ENCODE measurements around the gene CCL19.
"Not testable (repeated sequence)": the region's sequence is repeated elsewhere in the genome, so short reads cannot be mapped to it uniquely, and the experiment has no call there.

Gene CCL19

GRCh38 chr9:34690983-34691935 is at the start of gene CCL19:
CCL19 (minus strand) TSS chr9:34691276; CDS start chr9:34691139, 137 bp downstream.
- DNase-seq (ENCODE audit: low spot score) = no peak

DNA sequence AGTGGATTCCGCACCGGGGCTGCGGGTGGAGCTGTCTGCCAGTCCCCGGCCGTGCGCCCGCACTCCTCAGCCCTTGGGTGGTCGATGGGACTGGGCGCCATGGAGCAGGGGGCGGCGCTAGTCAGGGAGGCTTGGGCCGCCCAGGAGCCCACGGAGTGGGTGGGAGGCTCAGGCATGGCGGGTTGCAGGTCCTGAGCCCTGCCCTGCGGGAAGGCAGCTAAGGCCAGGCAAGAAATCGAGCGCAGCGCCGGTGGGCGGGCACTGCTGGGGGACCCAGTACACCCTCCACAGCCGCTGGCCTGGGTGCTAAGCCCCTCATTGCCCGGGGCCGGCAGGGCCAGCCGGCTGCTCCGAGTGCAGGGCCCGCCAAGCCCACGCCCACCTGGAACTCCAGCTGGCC is 49.1 kb upstream of the CCL19 start:
- DNase-seq (ENCODE audit: low spot score) = not testable (repeated sequence)

DNA sequence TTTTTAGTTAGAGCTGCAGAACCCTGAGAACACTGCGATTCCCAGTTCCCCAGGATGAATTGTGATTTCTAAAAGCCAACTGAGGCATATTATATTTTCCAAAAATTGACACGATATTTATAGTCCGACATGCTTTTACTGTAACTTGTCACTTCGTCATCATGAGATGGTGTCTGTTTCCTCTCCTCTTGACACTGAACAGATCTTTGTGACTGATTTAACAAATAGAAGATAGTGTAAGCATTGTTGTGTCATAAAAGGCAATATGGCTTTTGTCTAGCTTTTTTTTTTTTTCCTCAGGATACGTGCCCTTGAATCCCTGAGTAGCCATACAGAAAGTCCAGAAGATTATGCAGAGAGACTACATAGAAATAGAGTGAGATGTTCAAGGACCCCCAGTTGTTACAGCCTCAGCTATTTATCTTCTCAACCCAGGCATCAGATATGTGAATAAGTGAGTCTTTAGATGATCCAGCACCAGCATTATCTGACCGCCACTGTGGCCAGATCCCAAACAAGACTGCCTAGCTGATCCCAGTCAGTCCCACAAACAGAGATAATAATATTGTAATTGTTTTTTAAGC is 46.7 kb upstream of the CCL19 start:
- no peak for DNase-seq (ENCODE audit: low spot score)

DNA sequence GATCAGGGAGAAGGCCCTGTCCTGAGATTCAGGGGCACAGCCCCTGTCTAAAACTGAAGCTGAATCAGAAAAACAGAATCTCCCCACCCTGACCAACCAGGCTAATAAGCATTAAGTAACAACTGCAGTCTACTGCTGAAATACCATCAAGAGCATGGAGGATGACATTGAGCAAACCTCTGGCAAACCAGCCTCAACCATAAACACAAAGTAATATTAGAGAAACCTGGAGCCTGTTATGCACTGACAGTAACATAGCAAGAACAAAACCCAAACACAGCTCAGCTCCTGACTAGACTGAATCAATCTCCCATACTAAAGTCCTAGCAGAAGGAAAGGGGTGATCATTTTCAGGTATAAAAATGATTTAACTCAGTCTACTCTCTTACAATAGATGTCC is 43.6 kb upstream of the CCL19 start:
- no peak for DNase-seq (ENCODE audit: low spot score)

GRCh38 chr9:34732886-34733285 is 41.8 kb upstream of the CCL19 start:
- no peak for DNase-seq (ENCODE audit: low spot score)

- no peak for DNase-seq (ENCODE audit: low spot score)
Measured at GRCh38 chr9:34732478-34732877, 41.4 kb upstream of the CCL19 start.

- no peak for DNase-seq (ENCODE audit: low spot score)
Measured at GRCh38 chr9:34723141-34723540, 32.1 kb upstream of the CCL19 start.

DNA sequence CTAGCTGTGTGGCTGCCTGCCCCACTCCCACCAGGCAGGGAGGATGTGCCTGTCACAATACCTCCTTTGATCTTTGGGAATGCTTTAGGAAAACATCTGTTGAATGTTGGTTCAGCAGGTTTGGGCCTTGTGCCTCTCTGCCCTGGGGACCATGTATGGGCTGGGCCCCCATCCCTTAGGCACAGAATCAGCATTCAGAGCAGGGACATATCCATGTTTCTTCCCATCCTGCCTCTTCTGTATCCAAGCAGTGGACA is 28.6 kb upstream of the CCL19 start:
- DNase-seq (ENCODE audit: low spot score) = not testable (repeated sequence)

- no peak for DNase-seq (ENCODE audit: low spot score)
Measured at GRCh38 chr9:34719021-34719768, 28.1 kb upstream of the CCL19 start.

- DNase-seq (ENCODE audit: low spot score) = peak; percentile 12
Measured at GRCh38 chr9:34717996-34718614, 27.0 kb upstream of the CCL19 start.

DNA sequence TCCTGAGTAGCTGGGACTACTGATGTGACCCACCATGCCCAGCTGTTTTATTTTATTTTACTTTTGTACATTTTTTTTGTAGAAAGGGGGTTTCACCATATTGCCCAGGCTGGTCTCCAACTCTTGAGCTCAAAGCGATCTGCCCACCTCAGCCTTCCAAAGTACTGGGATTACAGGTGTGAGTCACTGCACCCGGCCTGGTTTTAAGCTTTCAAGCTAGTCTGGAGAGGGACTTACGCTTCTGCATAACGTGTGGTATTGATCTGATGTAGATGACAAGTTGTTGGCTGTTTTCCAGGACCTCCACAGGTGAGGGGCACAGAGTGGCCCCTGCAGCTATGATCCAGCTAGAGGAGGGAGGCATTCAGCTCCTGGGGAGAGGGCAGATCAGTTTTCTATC is 25.6 kb upstream of the CCL19 start:
- DNase-seq (ENCODE audit: low spot score) = no peak

DNA sequence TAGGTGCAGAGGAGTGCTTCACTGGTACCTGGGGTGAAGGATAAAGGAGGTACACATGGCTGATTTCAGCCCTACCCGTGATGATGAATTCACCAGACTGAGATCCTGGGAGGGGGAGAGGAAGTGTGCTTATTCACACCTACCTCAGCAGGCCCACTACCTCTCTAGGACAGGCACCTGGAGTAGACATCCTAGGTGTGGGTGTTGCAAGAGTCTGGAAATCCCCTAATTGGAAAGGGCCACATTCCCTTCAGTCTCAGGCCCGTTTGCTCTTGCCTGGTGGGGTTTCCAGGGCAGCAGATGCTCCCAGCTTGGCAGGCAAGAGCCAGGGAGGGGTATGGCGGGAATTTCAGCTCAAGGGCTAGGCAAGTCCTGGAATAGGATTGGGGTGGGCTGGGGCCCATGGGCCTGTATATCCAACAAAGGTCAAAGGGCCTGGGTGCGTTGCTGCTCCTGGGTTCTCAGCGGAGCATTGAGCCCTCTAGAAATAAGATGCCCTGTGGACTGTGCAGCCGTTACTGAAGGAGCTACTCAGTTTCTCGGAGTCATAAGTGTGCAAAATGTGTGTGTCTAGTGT is 24.7 kb upstream of the CCL19 start:
- DNase-seq (ENCODE audit: low spot score) = no peak

GRCh38 chr9:34714007-34714406 is 22.9 kb upstream of the CCL19 start:
- DNase-seq (ENCODE audit: low spot score) = no peak

DNA sequence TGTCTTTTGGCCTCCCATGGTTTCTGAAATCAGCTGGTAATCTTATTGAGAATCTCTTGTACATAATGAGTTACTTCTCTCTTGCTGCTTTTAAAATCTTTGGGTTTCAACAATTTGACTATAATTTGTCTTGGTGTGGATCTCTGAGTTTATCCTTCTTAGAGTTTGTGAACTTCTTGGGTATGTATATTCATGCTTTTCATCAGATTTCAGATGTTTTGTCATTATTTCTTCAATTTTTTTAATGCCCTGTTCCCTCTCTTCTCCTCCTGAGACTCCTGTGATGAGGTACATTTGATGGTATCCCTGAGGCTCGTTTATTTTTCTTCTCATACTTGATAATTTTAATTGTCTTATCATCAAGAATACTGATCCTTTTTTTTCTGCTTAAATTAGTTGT is 21.1 kb upstream of the CCL19 start:
- DNase-seq (ENCODE audit: low spot score) = no peak

GRCh38 chr9:34710023-34710422 is 18.9 kb upstream of the CCL19 start, which contains the start of gene CCL21:
CCL21 (minus strand) TSS chr9:34710136; CDS start chr9:34710066, 70 bp downstream.
- no peak for DNase-seq (ENCODE audit: low spot score)

- no peak for DNase-seq (ENCODE audit: low spot score)
Measured at GRCh38 chr9:34709196-34709978, 18.3 kb upstream of the CCL19 start.

- DNase-seq (ENCODE audit: low spot score) = no peak
Measured at GRCh38 chr9:34707130-34707529, 16.1 kb upstream of the CCL19 start.

- peak; percentile 74 for DNase-seq (ENCODE audit: low spot score)
Measured at GRCh38 chr9:34701769-34702736, 11.0 kb upstream of the CCL19 start.

DNA sequence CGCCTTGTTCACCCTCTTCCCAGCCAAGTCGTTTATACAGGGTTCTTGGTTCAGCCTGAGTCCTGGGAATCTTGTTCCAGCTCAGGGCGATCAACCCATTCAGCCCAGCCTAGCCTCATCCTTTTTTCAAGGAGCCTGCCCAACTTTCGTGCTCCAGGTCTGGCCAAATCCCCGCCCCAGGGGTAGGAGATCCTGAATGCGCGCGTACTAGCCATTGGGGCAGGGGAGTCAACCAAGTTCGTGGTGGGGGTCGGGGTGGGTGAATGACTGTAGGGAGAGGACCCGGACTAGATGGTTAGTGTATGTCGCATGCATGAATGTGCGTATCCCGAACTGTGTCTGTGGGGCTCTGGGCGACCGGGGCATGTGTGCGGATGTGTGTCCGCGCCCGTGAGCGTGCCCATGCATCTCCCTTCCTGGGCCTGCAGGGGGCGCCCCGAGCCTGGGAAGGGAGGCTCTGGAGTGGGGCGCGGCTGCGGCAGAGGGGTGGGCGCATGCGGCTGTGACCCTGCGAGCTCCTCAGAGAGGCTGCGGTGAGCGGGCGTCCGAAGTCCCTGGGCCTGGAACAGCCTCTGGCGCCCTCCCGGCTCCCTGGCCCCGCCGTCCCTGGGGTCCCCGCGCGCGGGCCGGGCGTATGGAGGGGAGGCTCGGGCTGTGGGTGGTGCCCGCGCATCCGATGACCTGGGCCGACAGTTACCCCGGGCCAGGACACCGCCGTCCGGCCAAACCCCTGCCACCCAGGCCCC is 10.1 kb upstream of the CCL19 start:
- peak; percentile 70 for DNase-seq (ENCODE audit: low spot score)
